Fibroblast of the aortic adventitia (primary cell): ENCODE data around the gene SLC2A1. TPM values are rescaled to one million over a fixed set of nuclear protein-coding genes. Genes with fewer than 3 reads are reported as not detected.
A peak's percentile ranks its signal among the peaks of the same experiment; 100 is the strongest.

ENCODE experiments used
- DNase-seq: peaks from one replicate; pipeline ENCODE4 v3.0.0-alpha.2; 2010; ENCODE audit warnings: low read depth
- H3K4me3 ChIP-seq: 2 replicates; pipeline ENCODE4 v1.5.1; 2011; ENCODE audit warnings: low read depth, mild to moderate bottlenecking, control low read depth, low read length, moderate library complexity
- total RNA-seq: library from RNA; depleted of rRNA; stranded (reverse); fragments of >200 nt; gene quantifications from 2 replicates; pipeline ENCODE4 v1.2.3, GENCODE V29; 2012; ENCODE audit warnings: low replicate concordance
- TF ChIP-seq, protein P1 (sequence below): IDR thresholded peaks from 2 replicates; pipeline ENCODE4 v1.5.1; 2011; ENCODE audit warnings: mild to moderate bottlenecking, low read length, control low read depth, inconsistent platforms; ENCODE audit not compliant: insufficient read depth

The SLC2A1 gene
- total RNA-seq, 1 donor: 16.3 TPM

DNA sequence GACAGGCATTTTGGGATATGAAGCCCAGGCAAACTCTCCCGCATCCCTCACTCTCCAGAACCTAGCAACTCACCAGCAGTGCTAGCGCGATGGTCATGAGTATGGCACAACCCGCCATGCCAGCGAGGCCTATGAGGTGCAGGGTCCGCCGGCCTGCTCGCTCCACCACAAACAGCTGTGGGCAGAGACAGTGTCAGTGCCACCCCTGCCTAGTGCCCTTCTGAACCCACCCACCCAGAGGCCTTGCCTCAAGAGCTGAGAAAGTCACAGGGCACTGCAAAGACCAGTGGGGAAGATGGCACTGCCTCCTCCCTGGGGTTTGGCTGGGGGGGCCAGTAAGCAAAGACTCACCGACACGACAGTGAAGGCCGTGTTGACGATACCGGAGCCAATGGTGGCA is 29.8 kb downstream of the SLC2A1 start:
- TF ChIP-seq, protein P1, sequence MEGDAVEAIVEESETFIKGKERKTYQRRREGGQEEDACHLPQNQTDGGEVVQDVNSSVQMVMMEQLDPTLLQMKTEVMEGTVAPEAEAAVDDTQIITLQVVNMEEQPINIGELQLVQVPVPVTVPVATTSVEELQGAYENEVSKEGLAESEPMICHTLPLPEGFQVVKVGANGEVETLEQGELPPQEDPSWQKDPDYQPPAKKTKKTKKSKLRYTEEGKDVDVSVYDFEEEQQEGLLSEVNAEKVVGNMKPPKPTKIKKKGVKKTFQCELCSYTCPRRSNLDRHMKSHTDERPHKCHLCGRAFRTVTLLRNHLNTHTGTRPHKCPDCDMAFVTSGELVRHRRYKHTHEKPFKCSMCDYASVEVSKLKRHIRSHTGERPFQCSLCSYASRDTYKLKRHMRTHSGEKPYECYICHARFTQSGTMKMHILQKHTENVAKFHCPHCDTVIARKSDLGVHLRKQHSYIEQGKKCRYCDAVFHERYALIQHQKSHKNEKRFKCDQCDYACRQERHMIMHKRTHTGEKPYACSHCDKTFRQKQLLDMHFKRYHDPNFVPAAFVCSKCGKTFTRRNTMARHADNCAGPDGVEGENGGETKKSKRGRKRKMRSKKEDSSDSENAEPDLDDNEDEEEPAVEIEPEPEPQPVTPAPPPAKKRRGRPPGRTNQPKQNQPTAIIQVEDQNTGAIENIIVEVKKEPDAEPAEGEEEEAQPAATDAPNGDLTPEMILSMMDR: no peak
- no peak overlapping the region for H3K4me3 ChIP-seq
- no peak for DNase-seq

- DNase-seq: no peak
- TF ChIP-seq, protein P1: no peak
- no peak overlapping the region for H3K4me3 ChIP-seq
Measured at GRCh38 chr1:42927920-42928505, 30.7 kb downstream of the SLC2A1 start.

- H3K4me3 ChIP-seq: no peak overlapping the region
- TF ChIP-seq, protein P1: no peak
- no peak for DNase-seq
Measured at GRCh38 chr1:42927274-42927841, 31.3 kb downstream of the SLC2A1 start.

- no peak overlapping the region for H3K4me3 ChIP-seq
- TF ChIP-seq, protein P1: no peak
- DNase-seq: no peak
Measured at GRCh38 chr1:42926879-42927242, 31.8 kb downstream of the SLC2A1 start.

DNA sequence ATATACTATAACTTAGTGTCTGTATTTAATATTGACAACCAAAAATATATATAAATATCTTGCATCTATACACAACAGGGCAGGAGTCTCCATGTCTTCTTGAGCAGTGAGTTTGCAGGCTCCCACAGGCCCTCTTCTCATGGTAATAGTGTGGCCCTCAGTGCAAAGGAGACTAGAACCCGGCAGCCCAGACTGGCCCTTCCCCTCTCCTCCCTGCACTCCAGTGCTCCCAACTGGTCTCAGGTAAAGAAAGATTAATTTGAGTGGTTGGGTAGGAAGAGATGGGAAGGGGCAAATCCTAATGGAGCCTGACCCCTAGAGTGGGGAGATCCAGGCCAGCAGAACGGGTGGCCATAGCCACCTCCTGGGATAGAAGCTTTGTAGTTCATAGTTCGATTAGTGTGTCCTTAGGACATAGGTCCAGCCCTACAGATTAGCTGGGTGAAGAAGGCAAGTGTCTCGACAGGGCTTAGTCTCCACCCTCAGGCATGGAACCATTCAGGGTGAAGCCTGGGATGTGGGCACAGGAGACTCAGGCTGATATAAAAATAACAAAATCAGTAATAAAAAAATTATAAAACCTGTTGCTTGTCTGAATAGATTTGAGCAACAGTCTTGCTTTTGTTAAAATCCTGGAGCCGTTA is 32.3 kb downstream of the SLC2A1 start:
- no peak overlapping the region for H3K4me3 ChIP-seq
- no peak for DNase-seq
- TF ChIP-seq, protein P1: no peak

DNA sequence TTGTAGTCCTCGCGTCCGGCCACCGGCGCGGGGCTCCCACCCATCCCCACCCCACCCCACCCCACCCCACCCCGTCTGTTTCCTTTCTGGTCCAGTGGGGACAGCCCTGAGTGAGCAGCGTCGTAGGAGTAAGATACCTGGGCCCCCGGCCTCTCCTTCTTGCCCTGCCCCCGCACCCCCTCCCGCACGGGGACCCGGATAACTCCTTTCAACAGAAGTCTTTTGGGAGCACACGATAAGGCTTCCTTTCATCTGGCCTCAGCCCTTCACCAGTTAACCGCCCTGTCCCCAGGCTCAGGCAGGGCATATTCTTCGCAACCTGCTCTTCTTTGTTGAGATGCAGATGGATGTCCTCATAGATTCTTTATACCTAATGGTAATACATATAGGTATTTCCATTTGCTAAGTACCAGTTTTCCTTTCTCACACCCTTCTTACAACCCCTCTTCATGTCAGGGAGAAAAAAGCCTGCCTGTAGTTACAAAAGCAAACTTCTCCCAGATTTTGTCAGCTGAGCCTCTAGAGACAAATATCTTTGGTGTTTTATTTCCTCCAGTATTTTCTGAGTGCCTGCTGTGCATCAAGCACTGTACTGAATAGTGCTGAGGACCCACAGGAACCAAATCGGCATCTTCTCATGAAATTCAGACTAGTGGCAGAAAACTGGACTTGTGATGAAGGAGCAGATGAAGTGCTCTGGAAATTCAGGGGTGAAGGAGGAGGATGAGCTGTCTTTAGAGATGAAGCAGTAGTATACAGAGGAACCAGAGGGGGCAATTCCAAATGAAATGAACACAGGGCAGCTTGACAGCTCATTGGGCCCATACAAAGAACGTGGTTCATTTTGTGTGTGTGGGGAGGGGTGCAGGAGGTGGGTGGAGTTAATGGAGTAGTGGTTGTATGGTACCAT is 33.6 kb downstream of the SLC2A1 start:
- TF ChIP-seq, protein P1: no peak
- peak overlapping the region; percentile 76 for H3K4me3 ChIP-seq
- no peak for DNase-seq
